GM18511 (cell line): ENCODE measurements around the gene CYREN.
A peak's percentile ranks its signal among the peaks of the same experiment; 100 is the strongest.
"Not testable (repeated sequence)": the region's sequence is repeated elsewhere in the genome, so short reads cannot be mapped to it uniquely, and the experiment has no call there.

Experiments used
- ATAC-seq: cut with Tn5 transposase; IDR thresholded peaks from one replicate; pipeline ENCODE4 v1.9.1; 2021; ENCODE audit warnings: mild to moderate bottlenecking, moderate library complexity; ENCODE audit not compliant: unreplicated experiment

Gene CYREN

GRCh38 chr7:135170274-135170997 lies at the start of gene CYREN:
TSS of gene CYREN (minus strand) at chr7:135170707. CDS start at chr7:135168922, 1,785 bp downstream.
- ATAC-seq, result peak; percentile 67

- no peak for ATAC-seq
Observed at GRCh38 chr7:135217645-135218509, 47.4 kb upstream of the CYREN start.

- no peak for ATAC-seq
Observed at GRCh38 chr7:135215698-135216097, 45.2 kb upstream of the CYREN start.

- no peak for ATAC-seq
Observed at GRCh38 chr7:135215180-135215579, 44.7 kb upstream of the CYREN start.

GRCh38 chr7:135213831-135214230 lies 43.3 kb upstream of the CYREN start:
- no peak for ATAC-seq

GRCh38 chr7:135211946-135212685 lies 41.6 kb upstream of the CYREN start:
- not testable (repeated sequence) for ATAC-seq

GRCh38 chr7:135211179-135211945 lies 40.9 kb upstream of the CYREN start, which contains the start of gene WDR91:
TSS of gene WDR91 (minus strand) at chr7:135211526. CDS start at chr7:135211502, 24 bp downstream.
- ATAC-seq, result peak; percentile 78

GRCh38 chr7:135210888-135211178 lies 40.3 kb upstream of the CYREN start:
- peak; percentile 5 for ATAC-seq

GRCh38 chr7:135209225-135209834 lies 38.8 kb upstream of the CYREN start:
- ATAC-seq, result no peak

GRCh38 chr7:135208102-135208793 lies 37.7 kb upstream of the CYREN start:
- no peak for ATAC-seq

- peak; percentile 22 for ATAC-seq
Observed at GRCh38 chr7:135207406-135208101, 37.0 kb upstream of the CYREN start.

GRCh38 chr7:135206941-135207391 lies 36.5 kb upstream of the CYREN start:
- peak; percentile 39 for ATAC-seq

GRCh38 chr7:135205850-135206249 lies 35.3 kb upstream of the CYREN start:
- ATAC-seq, result no peak

GRCh38 chr7:135204876-135205275 lies 34.4 kb upstream of the CYREN start:
- no peak for ATAC-seq

GRCh38 chr7:135204341-135204749 lies 33.8 kb upstream of the CYREN start:
- no peak for ATAC-seq

GRCh38 chr7:135201350-135201749 lies 30.8 kb upstream of the CYREN start:
- ATAC-seq, result no peak

GRCh38 chr7:135200821-135201331 lies 30.4 kb upstream of the CYREN start:
- no peak for ATAC-seq

- no peak for ATAC-seq
Observed at GRCh38 chr7:135199439-135199838, 28.9 kb upstream of the CYREN start.
